Dendritic cell treated with granulocyte-macrophage colony-stimulating factor and Interleukin-4, amounts not matched to agents 40 ng/mL and 50 ng/mL, for 4 days (primary cell): ENCODE measurements around the gene ASRGL1.

Source experiments
- H3K27ac Mint-ChIP-seq: one replicate; pipeline ENCODE4 v1.8.0; 2022; ENCODE audit warnings: mild to moderate bottlenecking, mixed read lengths
- H3K27me3 Mint-ChIP-seq: one replicate; pipeline ENCODE4 v1.8.0; 2022; ENCODE audit warnings: mild to moderate bottlenecking, mixed read lengths
- H3K36me3 Mint-ChIP-seq: one replicate; pipeline ENCODE4 v1.8.0; 2022; ENCODE audit warnings: low read depth, mixed read lengths
- H3K4me1 Mint-ChIP-seq: one replicate; pipeline ENCODE4 v1.8.0; 2022; ENCODE audit warnings: low read depth, mixed read lengths
- H3K4me3 Mint-ChIP-seq: one replicate; pipeline ENCODE4 v1.8.0; 2022; ENCODE audit warnings: mild to moderate bottlenecking, moderate library complexity, mixed read lengths
- H3K9me3 Mint-ChIP-seq: one replicate; pipeline ENCODE4 v1.8.0; 2022; ENCODE audit warnings: mixed read lengths
- intact Hi-C: fragments of 100-400 bp; cut with micrococcal nuclease; formaldehyde crosslinking; loops from one replicate; pipeline ENCODE4 v1.15.0; 2022

Gene ASRGL1

GRCh38 chr11:62392506-62392905 is 55.3 kb downstream of the ASRGL1 start:
- Mint-ChIP-seq H3K27ac (no peak overlapping the region), H3K4me3 (no peak overlapping the region), H3K9me3 (no peaks in the 10 kb centered on the region), H3K27me3 (no peaks in the 10 kb centered on the region), H3K36me3 (peaks cover 17% of the 10 kb centered on the region), H3K4me1 (peaks cover 25% of the 10 kb centered on the region)
- intact Hi-C loops = loop anchor here (10.0 kb wide), 1 partner anchor 302 kb away; no protein-coding TSS in a partner anchor

GRCh38 chr11:62393061-62393611 is 55.9 kb downstream of the ASRGL1 start:
- Mint-ChIP-seq H3K9me3 (no peaks in the 10 kb centered on the region), H3K4me3 (no peak overlapping the region), H3K4me1 (peaks cover 31% of the 10 kb centered on the region), H3K27ac (no peak overlapping the region), H3K27me3 (no peaks in the 10 kb centered on the region), H3K36me3 (peaks cover 17% of the 10 kb centered on the region)
- intact Hi-C loops = loop anchor here (10.0 kb wide), 1 partner anchor 302 kb away; no protein-coding TSS in a partner anchor

GRCh38 chr11:62393735-62394134 is 56.5 kb downstream of the ASRGL1 start:
- Mint-ChIP-seq H3K4me3 (no peak overlapping the region), H3K27ac (no peak overlapping the region), H3K36me3 (peaks cover 17% of the 10 kb centered on the region), H3K9me3 (no peaks in the 10 kb centered on the region), H3K27me3 (no peaks in the 10 kb centered on the region), H3K4me1 (peaks cover 37% of the 10 kb centered on the region)
- intact Hi-C loops = loop anchor here (10.0 kb wide), 1 partner anchor 301 kb away; no protein-coding TSS in a partner anchor

GRCh38 chr11:62394825-62395538 is 57.7 kb downstream of the ASRGL1 start:
- intact Hi-C loops = loop anchor here (5.0 to 10.0 kb wide), 3 partner anchors 147 to 300 kb away; no protein-coding TSS in a partner anchor
- Mint-ChIP-seq H3K4me3 (no peak overlapping the region), H3K27ac (no peak overlapping the region), H3K36me3 (peaks cover 17% of the 10 kb centered on the region), H3K27me3 (no peaks in the 10 kb centered on the region), H3K4me1 (peaks cover 50% of the 10 kb centered on the region), H3K9me3 (no peaks in the 10 kb centered on the region)

GRCh38 chr11:62395885-62396551 is 58.8 kb downstream of the ASRGL1 start:
- Mint-ChIP-seq H3K27me3 (no peaks in the 10 kb centered on the region), H3K9me3 (no peaks in the 10 kb centered on the region), H3K4me1 (peaks cover 59% of the 10 kb centered on the region), H3K36me3 (peaks cover 16% of the 10 kb centered on the region), H3K4me3 (no peak overlapping the region), H3K27ac (no peak overlapping the region)
- intact Hi-C loops = loop anchor here (5.0 to 10.0 kb wide), 3 partner anchors 146 to 299 kb away; no protein-coding TSS in a partner anchor

- Mint-ChIP-seq H3K4me3 (no peak overlapping the region), H3K27ac (peak overlapping the region; percentile 49), H3K27me3 (no peaks in the 10 kb centered on the region), H3K36me3 (no peaks in the 10 kb centered on the region), H3K4me1 (peaks cover 81% of the 10 kb centered on the region), H3K9me3 (no peaks in the 10 kb centered on the region)
- intact Hi-C loops = loop anchor here (5.0 to 10.0 kb wide), 3 partner anchors 144 to 296 kb away; no protein-coding TSS in a partner anchor
These were observed 61.1 kb downstream of the ASRGL1 start for GRCh38 chr11:62398011-62398994.

GRCh38 chr11:62399172-62399877 is 62.1 kb downstream of the ASRGL1 start:
- H3K36me3 Mint-ChIP-seq = no peaks in the 10 kb centered on the region
- H3K4me3 Mint-ChIP-seq = no peak overlapping the region
- intact Hi-C loops = loop anchor here (5.0 to 10.0 kb wide), 3 partner anchors 143 to 295 kb away; no protein-coding TSS in a partner anchor
- H3K9me3 Mint-ChIP-seq = no peaks in the 10 kb centered on the region
- H3K27me3 Mint-ChIP-seq = no peaks in the 10 kb centered on the region
- peaks cover 81% of the 10 kb centered on the region for H3K4me1 Mint-ChIP-seq
- peak overlapping the region; percentile 49 for H3K27ac Mint-ChIP-seq

GRCh38 chr11:62399878-62400266 is 62.6 kb downstream of the ASRGL1 start:
- Mint-ChIP-seq H3K4me3 (no peak overlapping the region), H3K27me3 (peaks cover 1% of the 10 kb centered on the region), H3K36me3 (no peaks in the 10 kb centered on the region), H3K9me3 (no peaks in the 10 kb centered on the region), H3K27ac (peak overlapping the region; percentile 49), H3K4me1 (peaks cover 76% of the 10 kb centered on the region)
- intact Hi-C loops = loop anchor here (5.0 to 10.0 kb wide), 3 partner anchors 142 to 295 kb away; no protein-coding TSS in a partner anchor

GRCh38 chr11:62400281-62400680 is 63.0 kb downstream of the ASRGL1 start:
- Mint-ChIP-seq H3K27ac (peak overlapping the region; percentile 49), H3K36me3 (no peaks in the 10 kb centered on the region), H3K4me3 (no peak overlapping the region), H3K27me3 (peaks cover 2% of the 10 kb centered on the region), H3K9me3 (no peaks in the 10 kb centered on the region), H3K4me1 (peaks cover 72% of the 10 kb centered on the region)
- intact Hi-C loops = no loop called here

GRCh38 chr11:62400760-62401159 is 63.5 kb downstream of the ASRGL1 start:
- Mint-ChIP-seq H3K4me1 (peaks cover 70% of the 10 kb centered on the region), H3K27ac (peak overlapping the region; percentile 16), H3K27me3 (peaks cover 2% of the 10 kb centered on the region), H3K9me3 (no peaks in the 10 kb centered on the region), H3K4me3 (no peak overlapping the region), H3K36me3 (no peaks in the 10 kb centered on the region)
- intact Hi-C loops = no loop called here

- Mint-ChIP-seq H3K36me3 (no peaks in the 10 kb centered on the region), H3K27ac (peak overlapping the region; percentile 78), H3K27me3 (peaks cover 2% of the 10 kb centered on the region), H3K4me3 (no peak overlapping the region), H3K4me1 (peaks cover 64% of the 10 kb centered on the region), H3K9me3 (no peaks in the 10 kb centered on the region)
- intact Hi-C loops = no loop called here
These were observed 64.1 kb downstream of the ASRGL1 start for GRCh38 chr11:62401356-62401755.

GRCh38 chr11:62401811-62402210 is 64.6 kb downstream of the ASRGL1 start:
- peak overlapping the region; percentile 78 for H3K27ac Mint-ChIP-seq
- peak overlapping the region; percentile 46 for H3K4me3 Mint-ChIP-seq
- intact Hi-C loops = no loop called here
- peaks cover 60% of the 10 kb centered on the region for H3K4me1 Mint-ChIP-seq
- peaks cover 2% of the 10 kb centered on the region for H3K27me3 Mint-ChIP-seq
- H3K9me3 Mint-ChIP-seq = no peaks in the 10 kb centered on the region
- H3K36me3 Mint-ChIP-seq = no peaks in the 10 kb centered on the region
